ENCODE results near the gene GLYR1.

GLYR1 gene

DNA sequence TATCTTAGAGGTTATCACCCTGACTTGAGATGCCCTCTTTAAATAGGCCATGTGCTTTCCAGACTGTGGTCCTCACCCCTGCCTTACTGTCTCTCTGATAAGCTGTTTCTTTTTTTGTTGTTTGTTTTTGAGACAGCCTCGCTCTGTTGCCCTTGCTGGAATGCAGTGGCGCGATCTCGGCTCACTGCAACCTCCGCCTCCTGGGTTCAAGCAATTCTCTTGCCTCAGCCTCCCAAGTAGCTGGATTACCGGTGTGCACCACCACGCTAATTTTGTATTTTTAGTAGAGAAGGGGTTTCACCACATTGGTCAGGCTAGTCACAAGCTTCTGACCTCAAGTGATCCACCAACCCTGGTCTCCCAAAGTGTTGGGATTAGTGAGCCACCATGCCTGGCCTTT, 58.2 kb downstream of the GLYR1 start:
- TF ChIP-seq, protein P1, sequence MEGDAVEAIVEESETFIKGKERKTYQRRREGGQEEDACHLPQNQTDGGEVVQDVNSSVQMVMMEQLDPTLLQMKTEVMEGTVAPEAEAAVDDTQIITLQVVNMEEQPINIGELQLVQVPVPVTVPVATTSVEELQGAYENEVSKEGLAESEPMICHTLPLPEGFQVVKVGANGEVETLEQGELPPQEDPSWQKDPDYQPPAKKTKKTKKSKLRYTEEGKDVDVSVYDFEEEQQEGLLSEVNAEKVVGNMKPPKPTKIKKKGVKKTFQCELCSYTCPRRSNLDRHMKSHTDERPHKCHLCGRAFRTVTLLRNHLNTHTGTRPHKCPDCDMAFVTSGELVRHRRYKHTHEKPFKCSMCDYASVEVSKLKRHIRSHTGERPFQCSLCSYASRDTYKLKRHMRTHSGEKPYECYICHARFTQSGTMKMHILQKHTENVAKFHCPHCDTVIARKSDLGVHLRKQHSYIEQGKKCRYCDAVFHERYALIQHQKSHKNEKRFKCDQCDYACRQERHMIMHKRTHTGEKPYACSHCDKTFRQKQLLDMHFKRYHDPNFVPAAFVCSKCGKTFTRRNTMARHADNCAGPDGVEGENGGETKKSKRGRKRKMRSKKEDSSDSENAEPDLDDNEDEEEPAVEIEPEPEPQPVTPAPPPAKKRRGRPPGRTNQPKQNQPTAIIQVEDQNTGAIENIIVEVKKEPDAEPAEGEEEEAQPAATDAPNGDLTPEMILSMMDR (IDR thresholded peaks at IDR 0.05; ENCODE audit: low read length) = no peak
- no peak for TF ChIP-seq EZH2phosphoT487 (IDR thresholded peaks at IDR 0.05; ENCODE audit: low read length)
- TF ChIP-seq EZH2 (optimal IDR thresholded peaks at IDR 0.05; ENCODE audit: low read depth, low read length) = no peak
- Histone ChIP-seq H3K4me1 (ENCODE audit: low read length) (no peaks in the 10 kb centered on the region), H3K9ac (ENCODE audit: low read length) (no peak overlapping the region), H3K27ac (ENCODE audit: low read length) (no peak overlapping the region), H3K79me2 (ENCODE audit: low read length) (no peaks in the 10 kb centered on the region), H3K9me2 (replicated peaks; ENCODE audit: insufficient read depth, low read length) (no peaks in the 10 kb centered on the region), H2AFZ (ENCODE audit: low read length) (no peak overlapping the region), H3F3A (ENCODE audit: insufficient read depth, low read length) (no peaks in the 10 kb centered on the region), H3K36me3 (replicated peaks; ENCODE audit: insufficient read depth, low read length) (no peaks in the 10 kb centered on the region), H3K4me2 (ENCODE audit: low read depth, low read length) (no peak overlapping the region), H3K9me3 (replicated peaks; ENCODE audit: insufficient read depth, low read length) (no peaks in the 10 kb centered on the region), H3K27me3 (replicated peaks; ENCODE audit: insufficient read depth, low read length) (no peaks in the 10 kb centered on the region), H4K20me1 (ENCODE audit: insufficient read depth, low read length) (no peaks in the 10 kb centered on the region), H3K4me3 (ENCODE audit: low read length) (no peak overlapping the region)
- DNase-seq = no peak

DNA sequence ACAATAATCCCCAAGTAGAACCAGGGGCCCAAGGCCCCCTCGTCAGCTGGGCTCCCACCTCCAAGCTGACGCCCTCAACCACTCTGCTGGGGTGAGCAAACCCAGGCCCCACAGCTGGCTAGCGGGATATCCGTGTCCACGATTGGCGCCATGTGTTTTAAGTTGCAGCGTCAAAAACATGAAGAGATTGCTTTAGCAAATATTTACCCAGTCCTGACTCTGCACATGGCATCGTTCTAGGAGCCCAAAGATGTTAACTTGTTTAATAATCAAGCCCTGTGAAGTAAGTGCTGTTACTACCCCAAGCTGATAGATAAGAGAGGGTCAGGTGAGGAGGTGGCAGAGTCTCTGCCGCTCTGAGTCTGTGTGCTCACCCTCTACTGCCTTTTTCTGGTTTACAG, 58.6 kb downstream of the GLYR1 start:
- no peaks in the 10 kb centered on the region for H4K20me1 ChIP-seq (ENCODE audit: insufficient read depth, low read length)
- TF ChIP-seq EZH2phosphoT487 (IDR thresholded peaks at IDR 0.05; ENCODE audit: low read length) (no peak), EZH2 (optimal IDR thresholded peaks at IDR 0.05; ENCODE audit: low read depth, low read length) (no peak)
- TF ChIP-seq, protein P1 (IDR thresholded peaks at IDR 0.05; ENCODE audit: low read length) = no peak
- H3K4me3 ChIP-seq (ENCODE audit: low read length) = no peak overlapping the region
- no peaks in the 10 kb centered on the region for H3K9me3 ChIP-seq (replicated peaks; ENCODE audit: insufficient read depth, low read length)
- no peaks in the 10 kb centered on the region for H3K9me2 ChIP-seq (replicated peaks; ENCODE audit: insufficient read depth, low read length)
- no peaks in the 10 kb centered on the region for H3K27me3 ChIP-seq (replicated peaks; ENCODE audit: insufficient read depth, low read length)
- H3K79me2 ChIP-seq (ENCODE audit: low read length) = no peaks in the 10 kb centered on the region
- H3K36me3 ChIP-seq (replicated peaks; ENCODE audit: insufficient read depth, low read length) = no peaks in the 10 kb centered on the region
- no peaks in the 10 kb centered on the region for H3F3A ChIP-seq (ENCODE audit: insufficient read depth, low read length)
- no peaks in the 10 kb centered on the region for H3K4me1 ChIP-seq (ENCODE audit: low read length)
- no peak overlapping the region for H3K27ac ChIP-seq (ENCODE audit: low read length)
- no peak overlapping the region for H2AFZ ChIP-seq (ENCODE audit: low read length)
- DNase-seq = no peak
- no peak overlapping the region for H3K9ac ChIP-seq (ENCODE audit: low read length)
- H3K4me2 ChIP-seq (ENCODE audit: low read depth, low read length) = no peak overlapping the region

DNA sequence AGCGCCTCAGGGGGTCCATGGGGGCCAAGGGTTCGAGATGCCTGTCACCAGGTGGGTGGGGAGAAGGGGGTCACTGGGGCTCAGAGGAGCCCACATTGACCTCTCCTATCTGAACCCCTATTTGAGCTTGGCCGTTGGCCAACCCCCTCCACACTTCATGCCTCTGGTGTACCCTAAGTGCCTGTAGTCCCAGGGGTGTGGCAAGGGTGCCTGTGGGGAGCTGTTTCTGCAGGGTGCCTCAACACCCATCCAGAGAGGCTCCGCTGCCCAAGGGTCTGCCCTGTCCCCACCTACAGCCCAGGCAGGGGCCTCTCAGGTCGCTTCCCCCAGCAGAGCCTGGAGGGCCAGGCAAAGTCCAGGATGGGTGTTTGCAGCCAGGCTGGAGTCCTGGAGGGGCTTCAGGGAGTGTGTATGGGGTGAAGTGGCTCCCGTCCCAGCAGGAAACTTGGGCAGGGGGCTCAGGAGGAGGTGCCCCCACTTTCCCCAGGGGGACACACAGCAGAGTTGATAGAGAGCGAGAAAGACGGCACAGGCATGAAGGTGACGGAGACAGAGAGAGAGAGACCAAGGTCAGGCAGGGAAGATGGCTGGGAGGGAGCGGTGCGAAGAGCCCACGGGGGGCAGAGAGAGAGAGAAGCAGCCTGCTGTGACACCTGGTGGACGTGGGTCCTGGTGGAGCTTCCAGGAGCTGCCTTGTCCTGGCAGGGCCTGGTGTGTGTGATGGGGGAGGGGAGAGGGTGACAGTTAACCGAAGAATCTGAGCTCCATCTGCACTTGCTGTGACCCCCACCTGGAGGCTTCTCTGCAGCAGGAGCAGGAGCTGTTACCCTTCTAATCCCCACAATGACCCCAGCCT, 59.2 kb downstream of the GLYR1 start, which contains the start of gene SEPTIN12:
SEPTIN12 (minus strand) TSS at position 719 of the 856 bp plus-strand sequence; CDS start at position 19, 700 bp downstream.
- Histone ChIP-seq H3K4me3 (ENCODE audit: low read length) (no peak within 1 kb of the TSS), H2AFZ (ENCODE audit: low read length) (no peak within 1 kb of the TSS), H3K27ac (ENCODE audit: low read length) (no peak within 1 kb of the TSS), H4K20me1 (ENCODE audit: insufficient read depth, low read length) (no peaks in the 10 kb centered on the region), H3K9ac (ENCODE audit: low read length) (no peak within 1 kb of the TSS), H3K36me3 (replicated peaks; ENCODE audit: insufficient read depth, low read length) (no peaks in the 10 kb centered on the region), H3K4me2 (ENCODE audit: low read depth, low read length) (no peak within 1 kb of the TSS), H3K27me3 (replicated peaks; ENCODE audit: insufficient read depth, low read length) (no peaks in the 10 kb centered on the region), H3F3A (ENCODE audit: insufficient read depth, low read length) (no peaks in the 10 kb centered on the region), H3K9me3 (replicated peaks; ENCODE audit: insufficient read depth, low read length) (no peaks in the 10 kb centered on the region), H3K79me2 (ENCODE audit: low read length) (no peaks in the 10 kb centered on the region), H3K9me2 (replicated peaks; ENCODE audit: insufficient read depth, low read length) (no peaks in the 10 kb centered on the region), H3K4me1 (ENCODE audit: low read length) (no peaks in the 10 kb centered on the region)
- DNase-seq = no peak
- TF ChIP-seq, protein P1 (IDR thresholded peaks at IDR 0.05; ENCODE audit: low read length) = no peak
- no peak for TF ChIP-seq EZH2phosphoT487 (IDR thresholded peaks at IDR 0.05; ENCODE audit: low read length)

Data from MM.1S (cell line).